MM.1S (cell line): ENCODE measurements around the gene CSF2RB.

Source experiments
- DNase-seq: peaks from one replicate; pipeline ENCODE4 v3.0.0-alpha.2; 2015
- H2AFZ ChIP-seq: fragments of 300-600 bp; sonication (generic); 2 replicates; pipeline ENCODE4 v1.6.0; 2016; ENCODE audit warnings: antibody characterized with exemption, low read length
- H3F3A ChIP-seq: fragments of 300-600 bp; sonication (generic); 2 replicates; pipeline ENCODE4 v1.6.1; 2016; ENCODE audit warnings: mild to moderate bottlenecking, antibody characterized with exemption, low read length, moderate library complexity, mixed read lengths; ENCODE audit not compliant: insufficient read depth
- H3K27ac ChIP-seq: fragments of 300-600 bp; sonication (generic); 2 replicates; pipeline ENCODE4 v1.5.1; 2016; ENCODE audit warnings: mild to moderate bottlenecking, low read length
- H3K27me3 ChIP-seq: fragments of 300-600 bp; sonication (generic); replicated peaks from 2 replicates; pipeline ENCODE4 v1.6.0; 2016; ENCODE audit warnings: low read length; ENCODE audit not compliant: insufficient read depth
- H3K36me3 ChIP-seq: fragments of 300-600 bp; sonication (generic); replicated peaks from 2 replicates; pipeline ENCODE4 v1.6.1; 2016; ENCODE audit warnings: mild to moderate bottlenecking, low read length, mixed read lengths; ENCODE audit not compliant: insufficient read depth
- H3K4me1 ChIP-seq: fragments of 300-600 bp; sonication (generic); 2 replicates; pipeline ENCODE4 v1.6.1; 2016; ENCODE audit warnings: low read length, mixed read lengths
- H3K4me2 ChIP-seq: fragments of 300-600 bp; sonication (generic); 2 replicates; pipeline ENCODE4 v1.6.0; 2016; ENCODE audit warnings: low read depth, low read length
- H3K4me3 ChIP-seq: fragments of 300-600 bp; sonication (generic); 2 replicates; pipeline ENCODE4 v1.5.1; 2016; ENCODE audit warnings: low read length, mixed read lengths
- H3K79me2 ChIP-seq: fragments of 300-600 bp; sonication (generic); 2 replicates; pipeline ENCODE4 v1.6.1; 2016; ENCODE audit warnings: mixed run types, low read length, mixed read lengths
- H3K9ac ChIP-seq: fragments of 300-600 bp; sonication (generic); 2 replicates; pipeline ENCODE4 v1.6.1; 2016; ENCODE audit warnings: low read length, mixed read lengths
- H3K9me2 ChIP-seq: fragments of 300-600 bp; sonication (generic); replicated peaks from 2 replicates; pipeline ENCODE4 v1.6.1; 2016; ENCODE audit warnings: mild to moderate bottlenecking, low read length, mixed read lengths; ENCODE audit not compliant: insufficient read depth
- H3K9me3 ChIP-seq: fragments of 300-600 bp; sonication (generic); replicated peaks from 2 replicates; pipeline ENCODE4 v1.6.1; 2016; ENCODE audit warnings: mild to moderate bottlenecking, low read length, mixed read lengths; ENCODE audit not compliant: insufficient read depth
- H4K20me1 ChIP-seq: fragments of 300-600 bp; sonication (generic); 2 replicates; pipeline ENCODE4 v1.6.1; 2016; ENCODE audit warnings: mild to moderate bottlenecking, low read length, moderate library complexity, mixed read lengths; ENCODE audit not compliant: insufficient read depth
- EZH2 ChIP-seq: fragments of 300-600 bp; sonication (generic); optimal IDR thresholded peaks from 2 replicates; pipeline ENCODE3; 2017; ENCODE audit warnings: low read depth, mild to moderate bottlenecking, antibody characterized with exemption, low read length, mixed read lengths
- EZH2phosphoT487 ChIP-seq: fragments of 300-600 bp; sonication (generic); IDR thresholded peaks from 2 replicates; pipeline ENCODE4 v1.6.1; 2018; ENCODE audit warnings: antibody characterized with exemption, low read length
- TF ChIP-seq, protein P1 (sequence below): fragments of 300-600 bp; sonication (generic); IDR thresholded peaks from 2 replicates; pipeline ENCODE4 v1.5.1; 2016; ENCODE audit warnings: antibody characterized with exemption, low read length, mixed read lengths

CSF2RB gene

DNA sequence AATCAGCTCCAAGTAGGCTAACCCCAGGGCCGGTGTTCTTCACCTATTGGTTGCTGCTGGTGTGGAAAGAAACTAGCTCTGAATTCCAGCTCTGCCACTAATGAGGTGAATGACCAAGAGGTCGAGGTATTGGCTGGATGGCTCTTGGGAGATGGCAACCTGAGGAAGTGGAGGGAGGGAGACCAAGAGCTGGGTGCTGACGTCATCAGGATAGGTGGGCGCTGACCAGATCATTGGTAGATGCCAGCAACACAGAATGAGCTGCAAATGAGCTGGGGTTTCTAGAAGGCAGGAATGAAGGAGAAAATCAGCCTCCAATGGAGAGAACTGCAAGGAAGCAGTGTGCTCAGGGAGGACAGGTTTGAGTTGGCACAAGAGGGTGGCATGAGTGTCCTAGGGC, 14.7 kb upstream of the CSF2RB start:
- Histone ChIP-seq H3K9ac (no peak overlapping the region), H3K27me3 (no peaks in the 10 kb centered on the region), H3K4me3 (no peak overlapping the region), H3K4me2 (no peak overlapping the region), H3F3A (peaks cover 14% of the 10 kb centered on the region), H3K4me1 (peaks cover 18% of the 10 kb centered on the region), H4K20me1 (no peaks in the 10 kb centered on the region), H3K79me2 (no peaks in the 10 kb centered on the region), H3K27ac (no peak overlapping the region), H2AFZ (no peak overlapping the region), H3K9me3 (no peaks in the 10 kb centered on the region), H3K9me2 (no peaks in the 10 kb centered on the region), H3K36me3 (no peaks in the 10 kb centered on the region)
- no peak for DNase-seq
- TF ChIP-seq, protein P1, sequence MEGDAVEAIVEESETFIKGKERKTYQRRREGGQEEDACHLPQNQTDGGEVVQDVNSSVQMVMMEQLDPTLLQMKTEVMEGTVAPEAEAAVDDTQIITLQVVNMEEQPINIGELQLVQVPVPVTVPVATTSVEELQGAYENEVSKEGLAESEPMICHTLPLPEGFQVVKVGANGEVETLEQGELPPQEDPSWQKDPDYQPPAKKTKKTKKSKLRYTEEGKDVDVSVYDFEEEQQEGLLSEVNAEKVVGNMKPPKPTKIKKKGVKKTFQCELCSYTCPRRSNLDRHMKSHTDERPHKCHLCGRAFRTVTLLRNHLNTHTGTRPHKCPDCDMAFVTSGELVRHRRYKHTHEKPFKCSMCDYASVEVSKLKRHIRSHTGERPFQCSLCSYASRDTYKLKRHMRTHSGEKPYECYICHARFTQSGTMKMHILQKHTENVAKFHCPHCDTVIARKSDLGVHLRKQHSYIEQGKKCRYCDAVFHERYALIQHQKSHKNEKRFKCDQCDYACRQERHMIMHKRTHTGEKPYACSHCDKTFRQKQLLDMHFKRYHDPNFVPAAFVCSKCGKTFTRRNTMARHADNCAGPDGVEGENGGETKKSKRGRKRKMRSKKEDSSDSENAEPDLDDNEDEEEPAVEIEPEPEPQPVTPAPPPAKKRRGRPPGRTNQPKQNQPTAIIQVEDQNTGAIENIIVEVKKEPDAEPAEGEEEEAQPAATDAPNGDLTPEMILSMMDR = no peak
- TF ChIP-seq EZH2phosphoT487 = no peak
- TF ChIP-seq EZH2 = no peak

GRCh38 chr22:36899498-36899897, 13.9 kb upstream of the CSF2RB start:
- TF ChIP-seq, protein P1 = no peak
- H3K36me3 ChIP-seq = no peaks in the 10 kb centered on the region
- peaks cover 18% of the 10 kb centered on the region for H3K4me1 ChIP-seq
- no peaks in the 10 kb centered on the region for H4K20me1 ChIP-seq
- H3K79me2 ChIP-seq = no peaks in the 10 kb centered on the region
- H3K9me2 ChIP-seq = no peaks in the 10 kb centered on the region
- no peaks in the 10 kb centered on the region for H3K27me3 ChIP-seq
- no peak overlapping the region for H3K9ac ChIP-seq
- H2AFZ ChIP-seq = no peak overlapping the region
- H3K27ac ChIP-seq = no peak overlapping the region
- H3K4me2 ChIP-seq = no peak overlapping the region
- DNase-seq = no peak
- no peak overlapping the region for H3K4me3 ChIP-seq
- peaks cover 14% of the 10 kb centered on the region for H3F3A ChIP-seq
- H3K9me3 ChIP-seq = no peaks in the 10 kb centered on the region

- no peaks in the 10 kb centered on the region for H3K27me3 ChIP-seq
- no peak for TF ChIP-seq EZH2
- TF ChIP-seq, protein P1 = no peak
- no peak for TF ChIP-seq EZH2phosphoT487
- peaks cover 14% of the 10 kb centered on the region for H3F3A ChIP-seq
- H3K4me3 ChIP-seq = no peak overlapping the region
- no peaks in the 10 kb centered on the region for H3K9me2 ChIP-seq
- no peak overlapping the region for H3K27ac ChIP-seq
- no peaks in the 10 kb centered on the region for H4K20me1 ChIP-seq
- no peaks in the 10 kb centered on the region for H3K36me3 ChIP-seq
- peaks cover 18% of the 10 kb centered on the region for H3K4me1 ChIP-seq
- no peaks in the 10 kb centered on the region for H3K79me2 ChIP-seq
- DNase-seq = no peak
- no peak overlapping the region for H3K9ac ChIP-seq
- no peak overlapping the region for H3K4me2 ChIP-seq
- H3K9me3 ChIP-seq = no peaks in the 10 kb centered on the region
- no peak overlapping the region for H2AFZ ChIP-seq
These were observed 13.2 kb upstream of the CSF2RB start for GRCh38 chr22:36900225-36900624.
